ENCODE measurements around the gene RASAL3.

The RASAL3 gene

GRCh38 chr19:15432629-15433518, 31.5 kb downstream of the RASAL3 start:
- peak; percentile 89 for DNase-seq (ENCODE audit: low read depth)

GRCh38 chr19:15432018-15432494, 32.3 kb downstream of the RASAL3 start:
- DNase-seq (ENCODE audit: low read depth), result no peak

- DNase-seq (ENCODE audit: low read depth), result no peak
These were observed 32.8 kb downstream of the RASAL3 start for GRCh38 chr19:15431396-15432017.

- DNase-seq (ENCODE audit: low read depth), result no peak
These were observed 33.7 kb downstream of the RASAL3 start for GRCh38 chr19:15430526-15431120.

GRCh38 chr19:15429825-15430467, 34.4 kb downstream of the RASAL3 start:
- DNase-seq (ENCODE audit: low read depth), result no peak

GRCh38 chr19:15428956-15429824, 35.2 kb downstream of the RASAL3 start:
- DNase-seq (ENCODE audit: low read depth), result no peak

GRCh38 chr19:15427991-15428471, 36.3 kb downstream of the RASAL3 start:
- no peak for DNase-seq (ENCODE audit: low read depth)

GRCh38 chr19:15427350-15427700, 37.0 kb downstream of the RASAL3 start:
- DNase-seq (ENCODE audit: low read depth), result no peak

- no peak for DNase-seq (ENCODE audit: low read depth)
These were observed 37.6 kb downstream of the RASAL3 start for GRCh38 chr19:15426485-15427349.

- no peak for DNase-seq (ENCODE audit: low read depth)
These were observed 38.9 kb downstream of the RASAL3 start for GRCh38 chr19:15425321-15425950.

GRCh38 chr19:15424692-15425272, 39.6 kb downstream of the RASAL3 start:
- DNase-seq (ENCODE audit: low read depth), result no peak

GRCh38 chr19:15424121-15424520, 40.2 kb downstream of the RASAL3 start:
- no peak for DNase-seq (ENCODE audit: low read depth)

- DNase-seq (ENCODE audit: low read depth), result no peak
These were observed 41.2 kb downstream of the RASAL3 start for GRCh38 chr19:15423130-15423529.

GRCh38 chr19:15422296-15423075, 41.9 kb downstream of the RASAL3 start:
- DNase-seq (ENCODE audit: low read depth), result no peak

- DNase-seq (ENCODE audit: low read depth), result no peak
These were observed 42.6 kb downstream of the RASAL3 start for GRCh38 chr19:15421721-15422260.

GRCh38 chr19:15421136-15421695, 43.1 kb downstream of the RASAL3 start:
- no peak for DNase-seq (ENCODE audit: low read depth)

GRCh38 chr19:15419413-15420025, 44.8 kb downstream of the RASAL3 start:
- DNase-seq (ENCODE audit: low read depth), result no peak
